RWPE2 (cell line): ENCODE data around the gene HNRNPM.

ENCODE experiments used
- ATAC-seq: fragments of 200-7000 bp; cut with Tn5 transposase; 3 replicates; pipeline ENCODE4 v1.9.1; 2021; ENCODE audit warnings: low read depth
- DNase-seq: peaks from one replicate; pipeline ENCODE4 v3.0.0-alpha.2; 2020; ENCODE audit warnings: low spot score
- H3K27ac ChIP-seq: fragments of 450-650 bp; 2 replicates; pipeline ENCODE4 v1.5.1; 2017; ENCODE audit warnings: mild to moderate bottlenecking; ENCODE audit not compliant: poor library complexity, severe bottlenecking
- H3K27me3 ChIP-seq: fragments of 250-450 bp; sonication (Bioruptor Pico); 2 replicates; pipeline ENCODE4 v1.5.1; 2021; ENCODE audit warnings: mild to moderate bottlenecking, moderate library complexity; ENCODE audit not compliant: insufficient read depth, poor library complexity, severe bottlenecking
- H3K36me3 ChIP-seq: fragments of 250-450 bp; sonication (Bioruptor Pico); 2 replicates; pipeline ENCODE4 v1.5.1; 2020; ENCODE audit warnings: low read depth, mild to moderate bottlenecking, moderate library complexity
- H3K4me1 ChIP-seq: fragments of 250-450 bp; sonication (Bioruptor Pico); 2 replicates; pipeline ENCODE4 v1.5.1; 2021; ENCODE audit warnings: mild to moderate bottlenecking, moderate library complexity; ENCODE audit not compliant: insufficient read depth, poor library complexity, severe bottlenecking
- H3K4me3 ChIP-seq: fragments of 250-450 bp; sonication (Bioruptor Pico); 2 replicates; pipeline ENCODE4 v1.5.1; 2021; ENCODE audit warnings: mild to moderate bottlenecking, moderate library complexity; ENCODE audit not compliant: severe bottlenecking
- H3K9me3 ChIP-seq: fragments of 250-450 bp; sonication (Bioruptor Pico); 2 replicates; pipeline ENCODE4 v1.5.1; 2021; ENCODE audit warnings: mild to moderate bottlenecking, moderate library complexity; ENCODE audit not compliant: severe bottlenecking
- CTCF ChIP-seq: fragments of 450-650 bp; IDR thresholded peaks from one replicate; pipeline ENCODE4 v1.5.1; 2017; ENCODE audit warnings: mild to moderate bottlenecking, moderate library complexity; ENCODE audit not compliant: poor library complexity, severe bottlenecking

Gene HNRNPM

DNA sequence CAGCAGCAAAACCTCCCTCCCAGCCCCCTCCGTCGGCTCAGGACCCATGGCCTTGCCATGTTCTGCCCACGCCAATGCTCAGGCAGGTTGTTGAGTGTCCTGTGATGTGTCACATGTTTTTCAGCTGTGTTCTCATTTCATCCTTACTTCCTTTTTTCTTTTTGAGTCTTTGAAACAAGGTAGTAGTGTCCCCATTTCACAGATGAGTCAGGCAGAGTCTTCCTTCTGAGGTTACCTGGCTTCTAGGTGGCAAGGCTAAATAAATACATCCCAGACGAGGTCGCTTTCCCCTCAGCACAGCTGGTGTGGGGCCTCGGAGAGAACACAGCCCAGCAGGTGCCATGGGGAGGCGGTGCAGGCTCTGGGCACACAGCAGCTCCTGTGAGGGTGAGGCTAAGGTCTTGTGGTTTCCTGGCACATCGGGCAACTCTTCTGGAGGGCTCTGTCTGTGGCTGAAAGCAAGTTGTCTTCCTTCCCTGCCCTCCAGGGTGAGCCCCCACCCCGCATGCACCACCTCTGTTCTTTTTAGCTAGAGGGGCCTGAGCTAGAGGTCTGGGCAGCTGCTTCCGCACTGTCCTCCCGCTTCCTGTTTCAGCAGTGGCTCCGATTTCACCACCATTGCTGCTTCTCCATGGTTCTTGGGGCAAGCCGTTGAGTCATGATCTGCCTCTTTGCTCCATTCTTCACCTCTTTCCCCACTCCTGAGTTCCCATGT, 42.5 kb downstream of the HNRNPM start:
- ATAC-seq: no peak
- H3K27ac ChIP-seq: no peak overlapping the region
- H3K4me3 ChIP-seq: no peak overlapping the region

DNA sequence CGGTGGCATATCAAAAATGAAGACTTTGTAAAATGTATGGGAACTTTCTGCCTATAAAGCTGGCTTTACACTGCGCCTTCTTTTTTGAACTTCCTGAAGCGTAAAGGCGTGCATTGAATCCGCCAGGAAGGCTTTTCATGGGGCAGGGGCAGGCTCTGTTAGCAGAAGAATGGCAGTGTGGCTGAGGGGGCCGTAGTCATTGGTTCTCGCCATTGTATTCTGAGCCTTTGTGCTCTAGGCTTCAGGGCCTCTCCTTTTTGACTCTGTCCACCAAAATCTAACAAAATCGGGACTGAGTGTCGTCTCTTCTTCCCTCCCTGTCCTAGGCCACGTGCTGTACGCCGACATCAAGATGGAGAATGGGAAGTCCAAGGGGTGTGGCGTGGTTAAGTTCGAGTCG, 43.6 kb downstream of the HNRNPM start:
- Histone ChIP-seq H3K27ac (peak overlapping the region; percentile 71), H3K4me3 (no peak overlapping the region), H3K4me1 (peaks cover 11% of the 10 kb centered on the region), H3K9me3 (no peaks in the 10 kb centered on the region), H3K27me3 (no peaks in the 10 kb centered on the region), H3K36me3 (peaks cover 56% of the 10 kb centered on the region)
- DNase-seq: no peak
- ATAC-seq: no peak
- no peak for TF ChIP-seq CTCF

More for the DNA sequence above, 42.5 kb downstream of the HNRNPM start:
- TF ChIP-seq CTCF: no peak
- H3K36me3 ChIP-seq: peaks cover 67% of the 10 kb centered on the region
- no peaks in the 10 kb centered on the region for H3K27me3 ChIP-seq
- H3K4me1 ChIP-seq: peaks cover 11% of the 10 kb centered on the region
- H3K9me3 ChIP-seq: no peaks in the 10 kb centered on the region
- no peak for DNase-seq

DNA sequence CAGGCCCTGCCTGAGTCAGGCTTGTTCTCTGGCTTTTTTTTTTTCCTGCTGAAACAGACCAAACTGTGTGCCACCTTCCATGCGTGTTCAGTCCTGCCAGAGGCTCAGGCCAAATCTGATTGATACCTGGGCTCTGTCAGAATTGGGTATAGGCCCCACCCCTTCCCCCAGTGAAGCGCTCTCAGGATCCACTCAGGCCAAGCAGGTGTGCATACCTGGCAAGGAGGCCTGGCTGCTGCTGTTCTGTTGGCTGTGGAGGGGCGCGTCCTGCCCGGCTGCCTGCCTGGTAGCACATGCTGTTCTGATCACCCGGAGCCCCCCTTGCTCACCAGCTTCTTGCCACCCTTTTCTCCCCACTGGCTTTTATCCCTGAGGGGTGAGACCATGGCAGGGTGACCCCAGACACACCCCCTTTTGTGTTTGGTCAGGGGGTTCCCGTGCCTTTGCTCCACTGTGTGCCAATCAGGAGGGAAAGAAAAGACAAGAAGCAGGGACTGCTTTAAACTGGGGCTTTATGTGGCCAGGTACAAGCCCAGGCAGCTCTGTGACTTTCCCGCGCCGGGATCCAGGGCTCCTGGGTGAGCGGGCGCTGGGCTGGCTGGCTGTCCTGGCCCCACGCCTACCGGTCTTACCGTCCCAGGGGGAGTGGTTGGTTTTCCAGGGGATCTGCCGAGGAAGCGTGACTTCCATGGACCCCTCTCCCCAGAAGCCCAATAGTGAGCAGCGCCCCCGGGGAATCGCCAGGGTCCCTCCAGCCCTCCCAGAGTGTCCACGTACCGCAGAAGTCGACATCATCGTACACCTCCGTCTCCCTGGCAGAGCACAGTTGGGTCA, 45.0 kb downstream of the HNRNPM start:
- H3K4me1 ChIP-seq: peaks cover 11% of the 10 kb centered on the region
- DNase-seq (no peak), ATAC-seq (peak; percentile 84)
- H3K27me3 ChIP-seq: no peaks in the 10 kb centered on the region
- no peak for TF ChIP-seq CTCF
- no peaks in the 10 kb centered on the region for H3K9me3 ChIP-seq
- no peak overlapping the region for H3K4me3 ChIP-seq
- peak overlapping the region; percentile 71 for H3K27ac ChIP-seq
- peaks cover 42% of the 10 kb centered on the region for H3K36me3 ChIP-seq

- TF ChIP-seq CTCF: no peak
- ATAC-seq (no peak), DNase-seq (no peak)
- Histone ChIP-seq H3K27ac (peak overlapping the region; percentile 71), H3K27me3 (no peaks in the 10 kb centered on the region), H3K4me3 (no peak overlapping the region), H3K36me3 (peaks cover 36% of the 10 kb centered on the region), H3K4me1 (peaks cover 11% of the 10 kb centered on the region), H3K9me3 (no peaks in the 10 kb centered on the region)
These were observed 45.6 kb downstream of the HNRNPM start for GRCh38 chr19:8490395-8490760.
